HG03025 (cell line): ENCODE measurements around the gene SEMA3F.

ENCODE experiments used
- ATAC-seq: cut with Tn5 transposase; IDR thresholded peaks from one replicate; pipeline ENCODE4 v1.9.1; 2021; ENCODE audit warnings: mild to moderate bottlenecking, moderate library complexity; ENCODE audit not compliant: unreplicated experiment, low FRiP score

The SEMA3F gene

DNA sequence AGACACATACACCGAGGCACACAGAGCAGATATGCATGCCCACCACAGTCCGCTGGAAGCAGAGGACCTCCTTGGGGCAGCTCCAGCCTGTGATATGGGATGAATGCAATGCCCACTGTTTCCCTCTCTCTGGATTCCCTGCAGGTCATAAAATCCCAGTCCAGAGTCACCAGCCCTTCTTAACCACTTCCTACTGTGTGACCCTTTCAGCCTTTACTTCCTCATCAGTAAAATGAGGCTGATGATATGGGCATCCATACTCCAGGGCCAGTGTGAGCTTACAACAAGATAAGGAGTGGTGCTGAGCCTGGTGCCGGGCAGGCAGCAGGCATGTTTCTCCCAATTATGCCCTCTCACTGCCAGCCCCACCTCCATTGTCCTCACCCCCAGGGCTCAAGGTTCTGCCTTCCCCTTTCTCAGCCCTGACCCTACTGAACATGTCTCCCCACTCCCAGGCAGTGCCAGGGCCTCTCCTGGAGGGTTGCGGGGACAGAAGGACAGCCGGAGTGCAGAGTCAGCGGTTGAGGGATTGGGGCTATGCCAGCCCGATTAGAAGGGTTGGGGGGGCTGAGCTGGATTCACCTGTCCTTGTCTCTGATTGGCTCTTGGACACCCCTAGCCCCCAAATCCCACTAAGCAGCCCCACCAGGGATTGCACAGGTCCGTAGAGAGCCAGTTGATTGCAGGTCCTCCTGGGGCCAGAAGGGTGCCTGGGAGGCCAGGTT, 36.0 kb downstream of the SEMA3F start, which contains the start of gene GNAT1:
Gene GNAT1, plus strand, starts transcription at position 675 of the 725 bp plus-strand sequence. CDS start 116 bp downstream, outside the sequence.
- no peak for ATAC-seq

DNA sequence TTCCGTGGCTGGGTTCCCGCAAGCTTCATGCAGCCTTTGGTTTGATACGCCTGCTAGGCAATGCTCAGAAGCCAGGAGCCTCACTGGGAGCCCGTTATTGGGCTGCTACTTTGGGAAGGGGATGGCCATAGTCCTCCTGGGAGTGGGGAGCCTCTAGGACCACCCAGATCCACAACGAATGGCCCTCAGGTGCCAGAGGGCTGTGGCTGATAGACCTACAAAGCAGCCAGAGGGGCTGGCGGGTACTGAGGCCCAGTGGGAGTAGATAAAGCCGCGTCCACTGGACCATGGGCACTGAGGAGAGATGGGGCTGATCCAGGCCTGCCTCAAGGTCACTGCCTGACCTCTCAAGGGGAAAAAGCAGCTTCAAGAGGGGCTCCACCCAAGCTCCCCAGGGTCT, 37.0 kb downstream of the SEMA3F start:
- ATAC-seq, result no peak

DNA sequence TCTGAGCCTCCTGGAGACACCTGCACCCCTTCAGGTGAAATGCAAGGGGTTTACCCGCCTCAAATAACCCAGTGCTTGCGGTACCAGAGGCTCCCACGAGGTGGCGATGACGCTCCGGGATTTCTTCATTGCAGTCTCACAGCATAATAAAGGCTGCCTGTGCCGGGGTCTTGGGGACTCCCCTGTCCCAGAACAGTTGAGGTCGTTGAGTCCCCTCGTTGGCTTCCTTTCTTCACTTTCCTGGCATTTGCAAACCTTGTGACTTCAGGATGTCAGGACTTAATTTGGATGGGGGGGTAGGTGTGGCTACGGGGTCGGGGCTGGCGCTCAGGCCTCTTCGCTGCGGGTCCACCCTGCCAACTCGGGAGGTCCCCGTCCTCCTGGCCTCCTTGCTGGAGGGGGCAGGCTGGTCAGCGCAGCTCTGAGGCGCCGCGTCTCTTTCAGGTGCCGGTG, 37.6 kb downstream of the SEMA3F start:
- ATAC-seq, result no peak

DNA sequence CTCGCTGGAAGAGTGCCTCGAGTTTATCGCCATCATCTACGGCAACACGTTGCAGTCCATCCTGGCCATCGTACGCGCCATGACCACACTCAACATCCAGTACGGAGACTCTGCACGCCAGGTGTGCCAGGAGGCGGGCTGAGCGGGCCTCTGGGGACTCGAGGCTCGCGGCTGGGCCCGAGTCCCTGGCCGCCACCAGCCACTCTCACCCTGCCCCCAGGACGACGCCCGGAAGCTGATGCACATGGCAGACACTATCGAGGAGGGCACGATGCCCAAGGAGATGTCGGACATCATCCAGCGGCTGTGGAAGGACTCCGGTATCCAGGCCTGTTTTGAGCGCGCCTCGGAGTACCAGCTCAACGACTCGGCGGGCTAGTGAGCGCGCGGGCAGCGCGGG, 38.2 kb downstream of the SEMA3F start:
- no peak for ATAC-seq

DNA sequence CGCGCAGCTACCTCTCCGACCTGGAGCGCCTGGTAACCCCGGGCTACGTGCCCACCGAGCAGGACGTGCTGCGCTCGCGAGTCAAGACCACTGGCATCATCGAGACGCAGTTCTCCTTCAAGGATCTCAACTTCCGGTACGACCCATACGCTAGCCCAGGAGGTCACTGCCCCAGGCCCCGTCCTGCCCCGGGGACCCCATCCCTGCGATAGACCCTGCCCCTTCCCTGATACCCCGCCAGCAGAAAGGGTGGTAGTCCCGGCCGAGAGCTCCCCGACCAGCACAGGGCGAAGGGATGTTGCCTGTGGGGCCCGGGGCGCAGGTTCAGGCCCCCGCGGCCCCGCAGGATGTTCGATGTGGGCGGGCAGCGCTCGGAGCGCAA, 38.6 kb downstream of the SEMA3F start:
- no peak for ATAC-seq

DNA sequence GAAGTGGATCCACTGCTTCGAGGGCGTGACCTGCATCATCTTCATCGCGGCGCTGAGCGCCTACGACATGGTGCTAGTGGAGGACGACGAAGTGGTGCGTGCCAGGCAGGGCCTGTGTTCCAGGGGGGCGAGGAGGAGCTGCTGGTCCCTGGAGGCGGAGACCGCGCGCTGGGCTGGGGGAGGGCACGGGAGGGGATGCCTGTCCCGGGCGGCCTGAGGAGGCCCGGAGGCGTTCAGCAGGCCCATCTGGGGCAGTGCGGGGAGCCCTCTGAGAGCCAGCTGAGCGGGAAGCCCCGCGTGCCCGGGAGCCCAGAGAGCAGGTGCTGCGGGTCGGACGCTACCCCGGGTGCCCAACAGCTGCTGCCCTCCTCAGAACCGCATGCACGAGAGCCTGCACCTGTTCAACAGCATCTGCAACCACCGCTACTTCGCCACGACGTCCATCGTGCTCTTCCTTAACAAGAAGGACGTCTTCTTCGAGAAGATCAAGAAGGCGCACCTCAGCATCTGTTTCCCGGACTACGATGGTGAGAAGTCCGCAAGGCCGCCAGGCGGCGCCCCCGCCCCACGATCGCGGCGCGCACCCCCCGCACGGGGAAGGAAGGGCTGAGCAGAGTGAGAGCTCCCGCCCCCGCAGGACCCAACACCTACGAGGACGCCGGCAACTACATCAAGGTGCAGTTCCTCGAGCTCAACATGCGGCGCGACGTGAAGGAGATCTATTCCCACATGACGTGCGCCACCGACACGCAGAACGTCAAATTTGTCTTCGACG, 39.2 kb downstream of the SEMA3F start:
- ATAC-seq, result no peak

DNA sequence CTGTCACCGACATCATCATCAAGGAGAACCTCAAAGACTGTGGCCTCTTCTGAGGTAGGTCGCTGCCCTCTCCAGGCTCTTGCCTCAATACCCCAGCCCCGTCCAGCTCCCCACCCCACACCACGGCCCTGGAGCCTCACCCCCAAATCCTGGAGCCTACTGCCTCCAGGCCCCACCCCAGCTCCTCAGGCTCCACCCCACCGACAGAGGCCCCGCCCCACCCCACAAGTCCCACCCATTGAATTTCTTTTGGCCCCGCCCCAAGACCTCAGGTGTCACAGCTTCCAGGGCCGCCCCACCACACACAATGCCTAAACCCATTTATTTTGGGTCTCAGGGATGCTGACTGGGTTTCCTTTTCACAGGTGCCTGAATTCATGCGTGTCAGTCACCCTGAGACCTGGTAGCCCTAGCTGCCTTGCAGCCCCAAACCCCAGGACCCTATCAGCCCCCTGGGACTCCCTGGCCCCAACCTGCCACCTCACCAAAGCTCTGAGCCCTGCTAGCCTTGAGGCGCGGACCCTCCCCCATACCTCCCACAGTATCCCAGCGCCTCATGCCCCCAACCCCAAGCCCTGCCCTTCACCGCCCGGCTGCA, 39.9 kb downstream of the SEMA3F start:
- ATAC-seq, result no peak

DNA sequence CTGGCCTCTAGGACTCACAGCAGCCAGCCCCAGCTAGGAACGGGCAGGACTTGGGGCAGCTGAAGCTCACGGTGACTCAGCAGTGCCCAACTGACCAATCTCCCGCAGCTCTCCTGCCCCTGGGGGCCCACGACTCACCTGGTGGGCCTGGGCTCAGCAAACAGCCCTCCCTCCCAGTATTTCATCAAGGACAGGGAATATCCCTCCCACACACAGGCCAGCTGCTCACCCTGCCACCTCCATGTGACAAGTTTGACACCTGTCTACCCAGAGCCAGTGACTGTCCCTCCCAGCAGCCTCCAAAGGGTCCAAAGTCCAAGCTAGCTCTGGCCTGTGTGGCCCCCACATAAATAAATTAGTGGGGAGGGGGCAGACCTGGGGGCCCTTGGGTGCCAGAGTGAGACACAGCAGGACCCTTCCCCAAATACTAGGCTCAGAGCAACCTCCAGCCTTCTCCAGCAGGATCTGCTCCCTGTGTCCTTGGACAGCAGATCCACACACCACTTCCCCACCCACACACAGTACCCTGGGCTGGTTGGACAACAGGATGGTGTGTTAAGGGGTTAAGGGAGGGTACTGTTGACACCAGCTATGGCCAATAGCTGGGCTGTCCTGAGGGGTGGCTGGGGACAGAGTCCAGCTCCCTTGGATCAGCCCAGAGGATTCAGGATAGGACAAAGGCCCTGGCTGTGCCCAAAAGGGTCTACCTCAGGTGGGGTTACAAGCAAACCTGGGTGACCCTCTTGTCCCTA, 40.6 kb downstream of the SEMA3F start:
- no peak for ATAC-seq

DNA sequence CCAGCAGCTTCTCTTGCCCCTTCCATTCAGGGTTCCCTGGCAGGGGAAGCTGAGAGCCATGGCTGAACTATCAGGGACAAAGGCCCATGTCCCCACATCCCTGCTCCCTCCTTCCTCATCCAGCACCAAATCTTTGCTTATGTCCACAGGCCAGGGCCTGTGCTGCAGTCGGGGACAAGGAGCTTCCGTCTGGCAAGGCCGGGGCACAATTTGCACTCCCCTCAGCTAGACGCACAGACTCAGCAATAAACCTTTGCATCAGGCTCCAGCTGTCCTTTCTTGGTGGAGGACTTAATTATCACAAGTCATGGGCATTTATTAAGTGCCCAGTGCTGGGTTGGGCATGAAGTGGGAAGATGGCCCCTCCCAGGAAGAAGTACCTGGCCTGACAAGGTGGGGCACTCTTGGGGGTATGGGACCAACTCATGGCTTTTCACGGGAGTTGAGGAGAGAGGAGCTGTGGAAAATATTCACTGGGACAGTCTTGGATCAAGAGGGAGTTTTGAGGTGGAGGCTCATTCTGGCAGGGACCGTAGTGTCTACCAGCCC, 41.2 kb downstream of the SEMA3F start:
- ATAC-seq, result no peak

DNA sequence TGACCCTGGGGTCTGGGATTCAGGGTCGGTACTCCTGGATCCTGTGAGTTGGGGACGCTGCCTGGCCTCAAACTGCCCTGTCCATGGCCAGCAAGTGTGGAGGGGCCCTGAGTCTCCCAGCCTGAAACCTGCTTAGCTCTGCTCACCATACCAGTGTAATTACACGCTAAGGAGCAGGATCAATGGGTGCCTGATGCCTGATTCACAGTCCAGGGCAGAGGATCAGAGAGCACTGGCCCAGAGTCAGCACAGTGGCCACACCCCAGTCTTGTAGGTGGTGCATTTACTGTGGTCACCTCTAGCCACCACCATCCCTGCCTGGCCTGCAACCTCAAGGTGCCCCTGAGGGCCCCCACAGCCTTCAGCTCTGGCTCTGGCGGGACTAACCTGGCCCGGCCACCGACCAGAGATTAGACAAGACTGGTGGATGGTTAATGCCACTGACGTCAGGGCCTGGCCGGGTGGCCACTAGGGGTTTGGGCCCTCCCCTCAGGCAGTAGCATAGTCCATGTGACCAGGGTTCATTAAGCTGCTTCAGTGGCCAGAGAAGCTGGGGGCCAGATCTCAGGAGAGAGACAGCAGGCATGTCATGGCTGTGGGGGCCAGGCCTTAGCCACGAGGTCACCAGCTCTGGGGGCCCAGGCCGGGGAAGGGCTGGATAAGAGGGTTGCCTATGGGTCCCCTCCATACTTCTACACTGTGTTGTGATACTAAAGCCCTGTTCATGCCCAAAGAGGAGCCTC, 46.6 kb downstream of the SEMA3F start:
- no peak for ATAC-seq

DNA sequence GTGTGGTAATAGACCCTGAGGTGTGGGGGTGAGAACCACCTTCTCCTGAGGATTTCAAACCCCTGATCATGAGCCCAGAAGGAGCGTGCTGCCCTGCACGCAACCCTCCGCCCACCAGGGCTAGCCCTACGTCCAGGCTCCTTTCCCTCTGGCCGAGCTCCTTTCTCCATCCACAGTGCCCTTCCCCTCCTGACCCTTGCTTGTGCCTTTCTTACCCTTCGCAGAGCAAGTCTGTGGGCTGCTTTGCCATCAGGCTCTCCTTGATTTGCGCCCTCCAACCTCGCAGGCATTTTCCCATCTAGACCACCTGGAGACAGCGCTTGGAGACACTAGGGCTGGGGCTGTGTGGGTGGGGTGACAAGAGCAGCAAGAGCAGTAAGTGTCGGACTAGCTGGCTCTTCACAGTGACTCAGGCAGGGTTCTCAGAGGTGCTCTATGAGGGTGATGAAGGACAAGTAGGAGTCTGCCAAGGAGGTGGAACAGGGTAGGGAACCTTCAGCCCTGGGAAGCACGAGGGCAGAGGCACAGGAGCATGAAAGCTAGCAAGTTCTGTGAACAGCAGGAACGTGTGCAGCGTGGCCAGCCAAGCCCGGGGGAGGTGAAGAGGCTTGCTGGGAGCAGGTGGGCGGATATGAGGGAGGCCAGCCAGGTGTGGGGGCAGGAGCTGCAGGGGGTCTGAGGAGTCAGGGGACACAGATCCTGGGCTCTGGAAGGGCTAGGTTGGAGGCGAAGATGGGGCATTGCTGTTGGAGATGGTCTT, 47.4 kb downstream of the SEMA3F start:
- ATAC-seq, result no peak

DNA sequence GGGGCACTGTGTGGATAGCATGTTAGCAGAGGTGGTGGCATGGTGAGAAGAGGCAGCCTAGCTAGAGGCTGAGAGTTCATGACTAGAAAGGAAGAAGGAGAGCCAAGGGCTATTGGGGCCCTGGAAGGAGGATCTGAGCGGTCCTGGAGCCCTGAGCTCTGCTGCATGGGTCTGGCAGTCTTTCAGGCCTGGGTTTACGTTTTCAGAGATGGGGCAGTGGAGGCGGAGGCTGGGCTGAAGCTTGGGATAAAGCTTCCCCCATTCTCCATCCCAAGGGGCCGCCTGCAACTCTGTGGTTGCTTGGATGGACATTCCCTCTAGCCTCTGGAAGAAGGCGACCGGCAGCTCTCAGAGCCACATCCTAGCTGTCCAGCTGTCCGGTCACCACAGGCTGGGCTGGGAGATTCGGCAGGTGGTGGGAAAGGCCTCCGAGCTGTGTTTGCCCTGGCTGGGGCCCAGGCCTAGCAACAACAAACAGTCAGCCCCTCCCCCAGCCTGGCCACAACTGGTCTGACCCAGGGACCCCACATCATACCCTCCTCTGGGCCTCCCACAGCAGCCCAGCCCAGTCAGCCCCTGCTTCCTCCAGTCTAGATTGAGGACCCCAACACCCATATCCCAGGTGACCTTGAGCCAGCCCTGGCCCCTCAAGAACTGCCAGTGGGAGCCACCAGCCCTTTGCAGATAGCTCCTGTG, 48.1 kb downstream of the SEMA3F start:
- ATAC-seq, result no peak

DNA sequence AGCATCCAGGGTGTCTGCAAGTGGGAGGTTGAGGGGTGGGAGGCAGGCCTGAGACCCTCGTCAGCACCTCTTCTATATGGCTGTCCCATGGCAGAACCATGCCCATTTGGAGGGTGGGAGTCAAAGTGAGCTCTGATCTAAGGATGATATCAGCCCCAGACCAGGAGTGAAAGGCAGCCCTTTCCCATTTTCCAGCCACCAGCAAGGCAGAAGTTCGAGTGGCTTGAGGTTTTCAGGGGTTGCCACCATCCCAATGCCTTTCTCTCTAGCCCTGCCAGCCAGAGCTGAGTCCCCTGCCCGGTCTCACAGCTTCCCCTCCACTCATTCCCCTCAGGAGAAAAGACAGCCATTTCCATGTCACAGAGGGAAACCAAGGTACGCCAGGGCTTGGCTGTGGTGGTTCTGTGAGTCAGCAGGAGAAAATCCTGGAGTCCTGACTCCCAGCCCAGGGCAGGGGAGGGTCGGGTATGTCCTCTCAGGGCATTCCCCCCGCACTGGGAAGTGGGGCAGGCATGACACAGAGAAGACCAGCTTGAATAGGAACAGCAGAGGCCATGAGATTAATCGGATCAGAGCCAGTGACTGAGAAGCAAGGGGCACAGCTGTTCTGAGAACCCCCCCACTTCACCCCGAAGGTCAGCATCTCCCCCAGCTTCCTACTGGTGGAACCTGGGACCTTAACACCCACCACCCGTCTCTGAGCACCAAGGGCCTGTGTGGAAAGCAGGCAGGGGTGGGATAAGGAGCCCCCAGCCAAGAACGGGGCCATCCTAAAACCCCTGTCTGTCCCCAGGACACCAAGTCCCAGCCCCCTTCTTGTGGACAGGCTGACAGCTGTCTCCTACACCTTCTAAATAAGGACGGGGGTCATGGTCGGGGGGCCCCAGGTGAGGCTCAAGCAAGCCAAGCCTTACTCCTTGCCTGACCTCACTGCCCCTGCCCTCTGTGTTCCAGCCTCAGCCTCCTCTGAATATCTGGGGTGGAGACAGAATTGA, 49.0 kb downstream of the SEMA3F start:
- ATAC-seq, result no peak

DNA sequence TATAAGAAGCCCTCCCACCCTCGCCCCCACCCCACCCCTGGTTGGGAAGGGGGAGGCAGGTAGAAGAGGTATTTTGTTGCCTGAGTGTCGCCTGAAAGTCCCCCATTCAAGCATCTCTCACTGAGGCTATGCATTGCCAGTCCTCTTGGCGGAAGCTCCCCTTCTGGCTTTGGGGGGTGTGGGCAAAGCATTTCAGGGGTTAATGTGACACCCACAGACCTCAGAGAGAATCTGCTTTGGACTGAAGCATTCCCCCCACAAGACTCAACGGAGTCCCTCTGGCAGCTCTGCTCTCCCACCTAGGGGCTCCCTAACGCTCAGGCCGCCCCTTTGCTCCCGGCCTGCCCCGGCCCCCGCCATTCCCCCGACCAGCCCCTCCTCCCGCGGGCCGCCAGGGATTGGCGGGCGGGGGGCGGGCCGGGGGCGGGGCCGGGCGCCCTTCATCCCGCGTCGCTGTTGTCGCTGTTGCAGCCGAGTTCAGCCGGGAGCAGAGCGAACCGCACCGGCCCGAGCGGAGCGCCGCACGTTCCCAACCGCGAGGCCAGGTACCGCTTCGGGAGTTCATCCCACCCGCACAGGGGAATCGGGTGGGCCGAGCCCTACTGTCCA, 49.8 kb downstream of the SEMA3F start, which contains the start of gene SLC38A3:
Gene SLC38A3, plus strand, starts transcription at position 468 of the 609 bp plus-strand sequence. CDS start 8,929 bp downstream, outside the sequence.
- no peak for ATAC-seq

DNA sequence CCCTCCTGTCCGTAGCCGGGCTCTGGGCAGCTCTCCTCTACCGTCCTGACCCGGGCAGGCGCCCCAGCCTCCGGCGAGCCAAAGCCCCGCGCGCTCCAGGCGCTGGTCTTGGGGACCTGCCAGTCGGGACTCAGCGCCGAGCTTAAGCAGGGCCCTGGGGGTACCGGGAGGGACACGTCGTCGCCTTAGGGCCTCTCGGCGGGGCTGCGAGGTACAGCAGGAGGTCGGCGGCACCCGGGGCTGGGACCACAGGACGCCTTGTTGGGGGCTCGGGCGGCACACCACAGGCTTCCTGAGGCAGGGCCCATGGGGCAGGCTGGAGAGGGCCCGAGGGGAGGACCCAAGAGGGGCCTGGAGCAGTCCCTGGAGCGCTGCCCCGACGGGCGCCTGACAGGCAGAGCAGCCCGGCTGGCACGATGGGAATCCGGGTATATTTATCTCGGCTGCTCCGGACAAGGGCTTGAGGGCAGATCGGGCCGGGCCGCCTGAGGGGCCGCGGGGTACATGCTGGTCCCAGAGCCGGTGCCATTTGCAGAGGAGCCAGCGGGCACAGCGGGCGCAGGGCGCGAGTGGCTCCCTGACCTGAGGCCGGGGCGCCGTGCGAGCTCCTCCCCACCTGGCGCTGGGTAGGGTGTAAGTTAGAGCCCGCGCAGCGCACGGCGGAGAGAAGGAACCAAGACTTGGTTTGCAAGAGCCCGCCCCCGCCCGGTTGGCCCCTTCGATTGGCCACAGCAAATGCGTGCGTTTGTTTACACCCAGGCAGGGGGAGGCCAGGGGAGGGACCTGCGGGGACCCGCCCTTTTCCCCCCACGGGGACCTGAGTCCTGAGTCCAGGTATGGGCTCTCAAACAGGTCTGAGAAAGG, 50.5 kb downstream of the SEMA3F start:
- ATAC-seq, result no peak
